ES-I3 (cell line): ENCODE data around the gene GGNBP2.
"Not testable (repeated sequence)": the region's sequence is repeated elsewhere in the genome, so short reads cannot be mapped to it uniquely, and the experiment has no call there.

ENCODE experiments used
- H3K36me3 ChIP-seq: 2 replicates; pipeline ENCODE4 v1.6.1; 2013; ENCODE audit warnings: mild to moderate bottlenecking, low read length, control low read depth, moderate library complexity; ENCODE audit not compliant: insufficient read depth
- H3K4me1 ChIP-seq: 2 replicates; pipeline ENCODE4 v1.6.1; 2013; ENCODE audit warnings: mild to moderate bottlenecking, control low read depth, low read length; ENCODE audit not compliant: insufficient read depth
- H3K9ac ChIP-seq: 2 replicates; pipeline ENCODE4 v1.6.1; 2013; ENCODE audit warnings: low read depth, mild to moderate bottlenecking, low read length, moderate library complexity
- H3K9me3 ChIP-seq: 2 replicates; pipeline ENCODE4 v1.6.1; 2013; ENCODE audit warnings: mild to moderate bottlenecking, low read length, moderate library complexity; ENCODE audit not compliant: control insufficient read depth, insufficient read depth

GGNBP2 gene

DNA sequence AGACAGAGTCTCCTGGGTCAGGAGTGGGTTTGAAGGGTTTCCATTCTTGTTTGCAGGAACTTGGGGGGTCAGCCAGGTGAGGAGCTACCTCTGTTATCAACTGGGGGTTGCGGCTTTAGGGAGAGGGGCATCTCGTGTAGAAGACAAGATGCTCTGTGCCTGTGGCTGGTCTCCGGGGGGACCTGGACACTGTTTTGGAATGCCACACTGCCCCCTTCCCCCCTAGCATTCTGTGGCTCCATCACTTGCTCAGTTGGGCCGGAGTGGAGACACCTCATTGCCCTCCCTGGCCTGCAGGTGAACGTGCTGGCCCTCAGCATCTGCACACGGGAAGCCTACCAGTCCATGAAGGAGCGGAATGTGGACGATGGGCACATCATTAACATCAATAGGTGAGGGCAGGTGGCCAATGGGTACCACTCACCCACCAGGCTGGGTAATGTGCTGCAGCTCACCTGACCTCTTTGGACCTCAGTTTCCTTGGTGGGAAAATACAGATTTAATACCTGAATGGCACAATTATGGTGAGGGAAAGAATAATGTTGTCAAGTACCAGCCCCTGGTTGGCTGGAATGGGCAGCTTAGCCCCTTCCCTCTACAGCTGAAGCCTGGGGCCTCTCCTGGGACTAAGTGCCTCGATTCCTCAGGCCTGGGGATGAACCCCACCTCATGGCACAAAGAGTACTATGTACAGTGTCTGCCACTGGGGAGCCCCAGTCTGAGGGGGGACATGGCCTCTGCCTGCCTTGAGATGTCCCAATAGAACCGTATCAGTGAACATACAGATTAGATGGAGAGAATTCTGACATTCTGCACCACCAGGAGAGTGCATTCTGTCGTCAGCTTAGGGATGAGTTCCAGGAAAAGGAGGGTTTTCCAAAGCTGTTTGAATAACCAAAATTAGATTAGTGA is 53.4 kb downstream of the GGNBP2 start:
- Histone ChIP-seq H3K36me3 (no peaks in the 10 kb centered on the region; the same call in 1 of the 2 replicates), H3K9ac (no peak overlapping the region), H3K9me3 (no peaks in the 10 kb centered on the region), H3K4me1 (peaks cover 12% of the 10 kb centered on the region)

DNA sequence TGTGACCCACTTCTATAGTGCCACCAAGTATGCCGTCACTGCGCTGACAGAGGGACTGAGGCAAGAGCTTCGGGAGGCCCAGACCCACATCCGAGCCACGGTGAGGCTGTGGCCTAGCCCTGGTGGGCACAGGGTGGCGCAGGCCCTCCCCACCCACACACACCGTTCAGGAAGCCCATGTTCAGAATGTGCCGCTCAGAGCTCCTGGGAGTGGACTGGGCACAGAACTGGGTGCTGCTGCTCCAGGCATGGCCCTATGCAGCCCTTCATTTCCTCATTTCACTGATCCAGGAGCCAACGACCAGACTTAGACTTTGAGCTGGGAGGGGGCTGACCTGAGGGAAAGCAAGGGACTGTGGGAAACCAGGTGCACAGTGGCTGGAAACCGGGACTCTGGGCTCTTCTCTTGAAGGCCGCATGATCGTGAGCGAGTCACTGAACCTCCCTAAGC is 54.3 kb downstream of the GGNBP2 start:
- peaks cover 13% of the 10 kb centered on the region for H3K4me1 ChIP-seq
- H3K9me3 ChIP-seq: no peaks in the 10 kb centered on the region
- H3K9ac ChIP-seq: no peak overlapping the region
- no peaks in the 10 kb centered on the region; the same call in 1 of the 2 replicates for H3K36me3 ChIP-seq

DNA sequence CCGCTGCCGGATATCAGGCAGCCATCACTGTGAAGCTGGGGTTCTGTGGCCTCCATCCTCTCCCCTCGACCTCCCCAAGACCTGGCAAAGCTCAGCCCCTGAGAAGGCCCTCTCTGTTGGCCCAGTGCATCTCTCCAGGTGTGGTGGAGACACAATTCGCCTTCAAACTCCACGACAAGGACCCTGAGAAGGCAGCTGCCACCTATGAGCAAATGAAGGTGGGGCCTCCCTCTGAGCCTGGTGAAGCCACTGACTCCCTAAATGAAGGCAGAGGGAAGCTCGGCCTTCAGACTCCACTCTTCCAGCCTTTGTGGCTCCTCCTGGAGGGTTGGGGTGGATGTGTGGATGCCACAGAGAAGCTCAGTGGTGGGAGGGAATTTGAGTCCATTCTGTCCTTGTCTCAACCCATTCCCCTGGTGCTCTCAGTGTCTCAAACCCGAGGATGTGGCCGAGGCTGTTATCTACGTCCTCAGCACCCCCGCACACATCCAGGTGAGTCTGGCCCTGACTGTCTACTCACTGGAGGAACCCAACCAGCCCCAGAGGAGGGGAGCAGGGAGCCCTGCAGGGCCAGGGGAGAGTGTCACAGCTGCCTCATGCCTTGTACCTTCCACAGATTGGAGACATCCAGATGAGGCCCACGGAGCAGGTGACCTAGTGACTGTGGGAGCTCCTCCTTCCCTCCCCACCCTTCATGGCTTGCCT is 55.0 kb downstream of the GGNBP2 start:
- H3K9ac ChIP-seq: no peak overlapping the region

DNA sequence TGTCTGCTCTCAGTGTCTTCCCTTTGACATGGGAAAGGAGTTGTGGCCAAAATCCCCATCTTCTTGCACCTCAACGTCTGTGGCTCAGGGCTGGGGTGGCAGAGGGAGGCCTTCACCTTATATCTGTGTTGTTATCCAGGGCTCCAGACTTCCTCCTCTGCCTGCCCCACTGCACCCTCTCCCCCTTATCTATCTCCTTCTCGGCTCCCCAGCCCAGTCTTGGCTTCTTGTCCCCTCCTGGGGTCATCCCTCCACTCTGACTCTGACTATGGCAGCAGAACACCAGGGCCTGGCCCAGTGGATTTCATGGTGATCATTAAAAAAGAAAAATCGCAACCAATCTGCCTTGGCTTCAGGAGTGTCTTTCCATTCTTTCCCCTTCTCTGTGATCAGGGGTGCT is 55.7 kb downstream of the GGNBP2 start:
- Histone ChIP-seq H3K4me1 (peaks cover 16% of the 10 kb centered on the region), H3K36me3 (no peaks in the 10 kb centered on the region; the same call in 1 of the 2 replicates), H3K9me3 (no peaks in the 10 kb centered on the region), H3K9ac (peak overlapping the region; percentile 86)

More for the DNA sequence above, 55.0 kb downstream of the GGNBP2 start:
- H3K4me1 ChIP-seq: peaks cover 16% of the 10 kb centered on the region
- H3K36me3 ChIP-seq: no peaks in the 10 kb centered on the region; the same call in 1 of the 2 replicates
- no peaks in the 10 kb centered on the region for H3K9me3 ChIP-seq

DNA sequence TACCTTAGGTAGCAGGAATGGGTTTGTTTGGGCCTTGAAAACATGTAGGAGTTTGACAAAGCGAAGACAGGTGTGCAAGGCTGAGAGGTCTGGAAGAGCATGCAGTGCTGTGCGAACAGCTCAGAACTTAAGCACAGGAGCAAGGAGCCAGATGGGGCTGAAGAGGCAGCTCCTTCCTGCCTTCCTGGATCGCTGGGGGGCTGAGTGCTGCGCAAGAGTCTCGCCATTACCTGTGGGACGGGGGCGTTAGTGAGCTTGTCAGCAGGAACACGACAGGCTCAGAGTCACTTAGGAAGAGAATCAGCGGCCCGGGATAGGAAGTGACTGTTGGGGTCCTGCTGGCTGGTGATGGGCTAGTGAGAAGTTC is 56.2 kb downstream of the GGNBP2 start:
- H3K36me3 ChIP-seq: no peaks in the 10 kb centered on the region; the same call in 1 of the 2 replicates
- H3K4me1 ChIP-seq: peaks cover 16% of the 10 kb centered on the region
- H3K9me3 ChIP-seq: no peaks in the 10 kb centered on the region
- H3K9ac ChIP-seq: peak overlapping the region; percentile 86

DNA sequence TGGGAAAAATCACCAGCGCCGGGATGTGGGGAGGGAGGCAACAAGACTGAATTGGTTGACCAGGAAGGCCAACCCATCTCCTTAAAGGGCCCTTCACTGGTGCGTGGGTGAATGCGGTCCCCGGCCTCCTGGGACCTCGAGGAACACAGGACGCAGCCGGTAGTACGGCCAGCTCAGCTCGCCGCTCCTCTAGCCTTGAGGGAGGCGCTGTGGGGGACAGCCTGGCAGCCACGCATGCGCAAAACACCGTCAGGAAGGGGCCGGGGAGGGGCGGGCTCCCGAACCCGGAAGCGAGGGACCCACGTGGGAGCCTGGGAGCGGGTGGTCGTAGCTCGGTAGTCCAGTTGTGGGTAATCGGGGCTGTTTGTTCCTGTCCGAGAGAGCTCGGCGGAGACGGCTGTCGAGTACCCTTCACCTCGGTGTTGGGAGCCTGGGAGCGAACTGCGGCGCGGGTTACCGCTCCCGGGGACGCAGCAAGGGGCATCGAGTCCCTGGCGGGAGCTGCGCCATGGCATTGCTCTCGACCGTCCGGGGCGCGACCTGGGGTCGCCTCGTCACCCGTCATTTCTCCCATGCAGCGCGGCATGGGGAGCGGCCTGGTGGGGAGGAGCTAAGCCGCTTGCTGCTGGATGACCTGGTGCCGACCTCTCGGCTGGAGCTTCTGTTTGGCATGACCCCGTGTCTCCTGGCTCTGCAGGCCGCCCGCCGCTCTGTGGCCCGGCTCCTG is 56.7 kb downstream of the GGNBP2 start, which contains the start of gene MRM1:
MRM1 (plus strand) TSS at position 281 of the 727 bp plus-strand sequence; CDS start at position 509, 228 bp downstream.
- Histone ChIP-seq H3K36me3 (no peaks in the 10 kb centered on the region; the same call in 1 of the 2 replicates), H3K9ac (peak within 1 kb of the TSS; percentile 86), H3K4me1 (peaks cover 16% of the 10 kb centered on the region), H3K9me3 (no peaks in the 10 kb centered on the region)

DNA sequence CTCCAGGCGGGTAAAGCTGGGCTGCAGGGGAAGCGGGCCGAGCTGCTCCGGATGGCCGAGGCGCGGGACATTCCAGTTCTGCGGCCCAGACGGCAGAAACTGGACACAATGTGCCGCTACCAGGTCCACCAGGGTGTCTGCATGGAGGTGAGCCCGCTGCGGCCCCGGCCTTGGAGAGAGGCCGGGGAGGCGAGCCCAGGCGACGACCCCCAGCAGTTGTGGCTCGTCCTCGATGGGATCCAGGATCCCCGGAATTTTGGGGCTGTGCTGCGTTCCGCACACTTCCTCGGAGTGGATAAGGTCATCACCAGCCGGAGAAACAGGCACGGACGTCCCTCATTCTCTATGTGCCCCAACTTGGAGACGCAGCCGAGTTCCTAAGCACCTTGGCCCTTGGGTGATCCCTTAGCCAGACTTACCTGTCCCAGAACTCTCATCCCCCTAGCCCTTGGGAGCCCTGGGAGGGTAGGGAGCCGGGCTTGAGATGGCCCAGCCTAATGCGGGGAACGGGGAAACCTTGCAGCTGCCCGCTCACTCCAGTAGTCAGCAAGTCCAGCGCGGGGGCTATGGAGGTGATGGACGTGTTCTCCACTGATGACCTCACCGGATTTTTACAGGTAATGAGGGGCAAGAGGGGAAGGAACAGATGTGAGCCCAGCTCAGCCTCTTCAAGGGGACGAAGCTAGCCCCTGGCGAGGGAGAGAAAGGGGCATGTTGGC is 57.5 kb downstream of the GGNBP2 start:
- Histone ChIP-seq H3K9ac (peak overlapping the region; percentile 86), H3K4me1 (peaks cover 16% of the 10 kb centered on the region)

DNA sequence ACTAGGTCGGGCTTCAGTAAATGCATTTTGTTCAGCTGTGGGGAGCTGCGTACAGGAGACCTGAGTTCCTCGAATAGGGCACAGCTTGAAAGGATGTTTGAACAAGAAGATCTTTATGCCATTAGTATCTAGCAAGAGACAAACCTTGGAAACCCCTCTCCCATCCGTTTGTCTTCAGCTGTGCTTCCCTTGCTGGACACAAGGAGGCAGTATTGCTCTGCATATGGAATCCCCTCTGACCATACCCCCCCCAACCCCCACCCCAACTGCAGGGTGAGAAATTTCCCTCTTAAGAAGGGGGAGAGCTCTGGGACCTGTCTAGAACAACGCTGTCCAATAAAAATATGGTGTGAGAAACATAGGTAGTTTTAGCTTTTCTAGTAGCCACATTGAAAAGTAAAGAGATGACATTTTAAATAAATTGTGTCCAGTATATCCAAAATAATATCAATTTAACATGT is 58.2 kb downstream of the GGNBP2 start:
- peak overlapping the region; percentile 86 for H3K9ac ChIP-seq
- no peaks in the 10 kb centered on the region for H3K36me3 ChIP-seq
- peaks cover 16% of the 10 kb centered on the region for H3K4me1 ChIP-seq

More for the DNA sequence above, 57.5 kb downstream of the GGNBP2 start:
- no peaks in the 10 kb centered on the region for H3K36me3 ChIP-seq
- no peaks in the 10 kb centered on the region for H3K9me3 ChIP-seq

DNA sequence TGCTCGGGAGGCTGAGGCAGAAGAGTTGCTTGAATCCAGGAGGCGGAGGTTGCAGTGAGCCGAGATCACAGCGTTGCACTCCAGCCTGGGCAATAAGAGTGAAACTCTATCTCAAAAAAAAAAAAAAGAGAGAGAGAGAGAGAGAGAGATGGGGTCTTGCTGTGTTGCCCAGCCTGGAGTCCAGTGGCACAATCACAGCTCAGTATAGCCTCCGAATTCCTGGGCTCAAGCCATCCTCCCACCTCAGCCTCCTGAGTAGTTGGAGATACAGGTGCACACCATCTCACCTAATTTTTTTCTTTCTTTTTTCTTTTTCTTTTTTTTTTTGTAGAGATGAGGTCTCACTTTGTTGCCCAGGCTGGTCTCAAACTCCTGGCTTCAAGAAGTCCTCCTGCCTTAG is 60.3 kb downstream of the GGNBP2 start:
- H3K36me3 ChIP-seq: not testable (repeated sequence)

More for the DNA sequence above, 58.2 kb downstream of the GGNBP2 start:
- H3K9me3 ChIP-seq: no peaks in the 10 kb centered on the region

DNA sequence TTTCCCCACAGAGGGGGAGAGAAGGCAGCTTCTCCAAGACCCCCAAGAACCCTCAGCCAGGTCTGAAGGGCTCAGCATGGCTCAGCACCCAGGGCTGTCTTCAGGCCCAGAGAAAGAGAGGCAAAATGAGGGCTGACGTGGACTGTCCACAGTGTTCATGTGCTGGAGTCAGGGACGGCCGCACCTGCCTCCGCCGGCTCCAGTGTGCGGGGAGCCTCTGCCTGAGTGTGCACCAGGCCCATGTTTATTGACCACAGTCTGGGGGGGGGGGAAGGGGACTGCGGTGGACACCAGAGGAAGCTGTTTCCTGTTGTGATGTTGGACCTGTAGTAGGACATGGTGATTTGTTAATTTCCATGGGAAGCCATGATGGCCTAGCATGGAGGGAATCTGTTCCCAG is 63.6 kb downstream of the GGNBP2 start:
- peaks cover 6% of the 10 kb centered on the region for H3K4me1 ChIP-seq
- H3K36me3 ChIP-seq: no peaks in the 10 kb centered on the region
- H3K9ac ChIP-seq: no peak overlapping the region
- H3K9me3 ChIP-seq: no peaks in the 10 kb centered on the region

More for the DNA sequence above, 60.3 kb downstream of the GGNBP2 start:
- not testable (repeated sequence) for H3K9me3 ChIP-seq, H3K9ac ChIP-seq
- peaks cover 15% of the 10 kb centered on the region for H3K4me1 ChIP-seq

DNA sequence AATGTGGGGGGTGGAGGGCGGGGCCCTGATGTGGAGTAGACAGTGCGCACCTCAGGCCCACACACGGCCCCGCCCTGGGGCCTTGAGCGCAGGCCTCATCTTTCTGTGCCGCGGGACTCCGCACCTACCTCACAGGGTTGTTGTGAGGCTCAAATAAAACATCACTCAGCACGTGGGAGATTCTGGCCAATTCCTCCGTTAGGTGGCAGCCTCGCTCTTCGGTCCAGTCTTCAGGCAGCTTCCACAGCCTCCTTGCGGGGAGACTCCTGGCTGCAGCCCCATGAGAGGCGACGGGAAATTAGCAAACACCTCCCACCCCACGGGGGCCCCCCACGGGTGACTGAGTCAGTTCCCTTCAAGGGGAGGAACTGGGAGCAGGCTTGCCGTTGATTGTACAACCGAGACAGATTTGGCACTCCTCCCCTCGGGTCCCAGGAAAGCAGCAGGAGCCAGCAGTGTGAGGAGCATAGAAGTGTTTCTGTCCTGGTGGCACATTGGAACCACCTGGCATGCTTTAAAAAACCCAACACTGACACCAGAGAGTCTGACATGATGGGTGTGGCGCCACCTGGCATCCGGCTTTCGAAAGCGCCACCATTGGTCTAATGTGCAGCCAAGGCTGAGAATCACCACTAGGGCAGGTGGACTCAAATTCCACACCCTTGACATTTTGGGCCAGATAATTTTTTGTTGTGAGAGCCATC is 64.2 kb downstream of the GGNBP2 start:
- H3K4me1 ChIP-seq: peaks cover 7% of the 10 kb centered on the region
- H3K9ac ChIP-seq: no peak overlapping the region
- H3K9me3 ChIP-seq: no peaks in the 10 kb centered on the region
- no peaks in the 10 kb centered on the region for H3K36me3 ChIP-seq

DNA sequence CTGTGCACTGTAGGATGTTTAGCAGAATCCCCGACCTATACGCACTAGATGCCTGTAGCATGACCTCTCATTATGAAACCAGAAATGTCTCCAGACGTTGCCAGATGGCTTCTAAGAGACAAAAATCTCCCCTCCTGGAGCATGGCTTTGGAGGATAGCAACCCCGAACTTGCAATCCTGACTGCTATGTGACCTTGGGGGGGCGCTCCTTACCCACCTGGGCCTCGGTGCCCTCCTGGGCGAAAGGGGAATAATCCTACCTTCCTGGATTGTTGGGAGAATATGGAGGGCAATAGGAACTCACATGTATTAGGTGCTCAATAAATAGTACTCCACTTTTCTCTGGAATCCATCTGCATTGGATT is 64.8 kb downstream of the GGNBP2 start:
- Histone ChIP-seq H3K9me3 (no peaks in the 10 kb centered on the region), H3K9ac (no peak overlapping the region), H3K36me3 (no peaks in the 10 kb centered on the region), H3K4me1 (peaks cover 6% of the 10 kb centered on the region; the same call in 1 of the 2 replicates)

DNA sequence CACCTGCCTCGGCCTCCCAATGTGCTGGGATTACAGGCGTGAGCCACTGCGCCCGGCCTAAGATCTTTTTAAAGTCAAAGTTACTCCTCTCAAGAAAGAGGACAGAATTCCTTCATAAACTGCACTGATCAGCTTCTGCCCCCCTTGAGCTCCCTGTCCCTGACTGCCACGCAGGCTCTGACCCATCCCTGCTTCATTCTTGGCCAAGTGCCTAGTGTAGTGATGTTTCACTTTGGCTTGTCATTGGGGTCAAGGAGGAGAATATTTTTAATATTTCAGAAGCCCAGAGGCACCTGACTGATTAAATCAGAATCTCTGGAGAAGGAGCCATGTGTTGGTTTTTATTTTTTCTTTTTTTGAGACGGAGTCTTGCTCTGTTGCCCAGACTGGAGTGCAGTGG is 65.8 kb downstream of the GGNBP2 start:
- no peaks in the 10 kb centered on the region for H3K9me3 ChIP-seq
- peaks cover 11% of the 10 kb centered on the region; the same call in 1 of the 2 replicates for H3K4me1 ChIP-seq
- no peak overlapping the region for H3K9ac ChIP-seq
- H3K36me3 ChIP-seq: no peaks in the 10 kb centered on the region
